Measurements from ENCODE around the gene PAFAH1B2. TPM values are rescaled to one million over a fixed set of nuclear protein-coding genes. Genes with fewer than 3 reads are reported as not detected.

PAFAH1B2 gene
- total and polyA plus RNA-seq, 10 of the 15 experiments (the other 5 are each of a cell fraction or from before 2014, with no cell fraction given), result 17.6 to 64.8 (median 47.6) TPM

GRCh38 chr11:117178210-117179034, 34.3 kb downstream of the PAFAH1B2 start, which contains the start of gene SIDT2 (continued):
- no peak for TF ChIP-seq SUZ12 (IDR thresholded peaks at IDR 0.05; ENCODE audit: unreplicated experiment)
- TF ChIP-seq IRF4 (IDR thresholded peaks at IDR 0.05; ENCODE audit: low read depth, low read length), result 0 out of 2 replicates have a peak, but pooled peaks have one; percentile 38
- TF ChIP-seq GABPA (IDR thresholded peaks at IDR 0.05; ENCODE audit: low read depth), result no peak
- no peak for TF ChIP-seq CHD4 (IDR thresholded peaks at IDR 0.05)
- no peak for TF ChIP-seq HCFC1 (IDR thresholded peaks at IDR 0.05; ENCODE audit: low read length)
- no peak for TF ChIP-seq NR2C2 (IDR thresholded peaks at IDR 0.05; ENCODE audit: borderline replicate concordance, control insufficient read depth, insufficient read length, low read depth)
- TF ChIP-seq ZNF274 (IDR thresholded peaks at IDR 0.05; ENCODE audit: insufficient read depth, insufficient read length), result no peak
- TF ChIP-seq BCL11A (IDR thresholded peaks at IDR 0.05; ENCODE audit: low read depth, low read length), result no peak
- no peak for TF ChIP-seq IRF3 (IDR thresholded peaks at IDR 0.05)
- no peak for TF ChIP-seq DPF2 (IDR thresholded peaks at IDR 0.05)
- TF ChIP-seq RELB (IDR thresholded peaks at IDR 0.05; ENCODE audit: low read depth), result peak; percentile 99
- peak; percentile 32; the same call in 1 of the 2 replicates for TF ChIP-seq POLR2AphosphoS2 (IDR thresholded peaks at IDR 0.05; ENCODE audit: low read depth, low read length)
